GM18505 (cell line): Measurements from ENCODE around the gene ABCC11.

Experiments used
- ATAC-seq: cut with Tn5 transposase; IDR thresholded peaks from one replicate; pipeline ENCODE4 v1.9.1; 2021; ENCODE audit not compliant: unreplicated experiment
- POLR2A ChIP-seq: IDR thresholded peaks from 4 replicates; pipeline ENCODE4 v1.6.1; 2011; ENCODE audit warnings: borderline replicate concordance; ENCODE audit not compliant: insufficient read depth, insufficient read length; ENCODE audit errors: extremely low read depth

The ABCC11 gene

DNA sequence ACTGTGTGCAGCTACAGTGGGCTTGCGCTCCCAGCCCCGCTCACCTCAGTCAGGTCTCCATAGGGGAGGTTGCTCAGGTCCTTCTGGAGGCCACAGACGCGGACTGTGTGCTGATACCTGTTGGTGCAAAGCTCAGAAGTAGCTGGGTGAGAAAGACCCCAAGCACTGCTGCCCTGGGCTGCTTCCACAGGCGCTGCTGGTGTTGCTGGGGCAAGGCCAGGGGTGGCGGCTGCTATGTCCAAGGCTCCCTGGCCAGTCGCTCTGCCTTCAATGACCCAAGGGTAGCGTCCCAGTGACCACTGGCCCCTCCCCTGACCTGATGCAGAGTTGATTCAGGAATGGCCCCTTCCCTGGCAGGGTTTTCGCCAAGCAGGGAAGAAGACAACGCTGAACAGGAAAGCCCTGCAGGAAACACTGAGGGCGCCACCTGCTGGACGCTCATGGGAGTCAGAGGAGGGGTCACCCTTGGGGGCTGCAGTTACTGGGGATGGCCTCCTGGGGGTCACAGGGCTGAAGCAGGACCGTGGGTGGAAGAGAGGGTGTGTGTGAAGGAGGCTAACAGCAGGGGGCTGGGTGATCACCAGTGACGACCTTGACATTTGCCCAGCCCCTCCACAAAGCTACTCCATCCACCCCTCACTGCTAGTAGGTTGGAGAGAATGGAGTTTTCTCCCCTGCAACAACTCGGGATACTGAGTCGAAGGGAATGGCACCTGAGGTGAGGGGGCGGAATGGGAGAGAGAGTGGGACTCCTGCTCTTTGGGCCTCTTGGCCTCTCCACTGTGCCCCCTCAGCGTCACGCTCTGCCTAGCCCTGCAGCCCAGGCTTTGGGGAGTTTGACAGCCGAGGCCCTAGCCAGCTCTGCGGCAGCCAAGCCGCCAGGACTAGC lies 129.9 kb downstream of the ABCC11 start:
- peak; percentile 66 for ATAC-seq
- TF ChIP-seq POLR2A: no peak
